Measurements from ENCODE around the gene SEL1L2.

Gene SEL1L2

DNA sequence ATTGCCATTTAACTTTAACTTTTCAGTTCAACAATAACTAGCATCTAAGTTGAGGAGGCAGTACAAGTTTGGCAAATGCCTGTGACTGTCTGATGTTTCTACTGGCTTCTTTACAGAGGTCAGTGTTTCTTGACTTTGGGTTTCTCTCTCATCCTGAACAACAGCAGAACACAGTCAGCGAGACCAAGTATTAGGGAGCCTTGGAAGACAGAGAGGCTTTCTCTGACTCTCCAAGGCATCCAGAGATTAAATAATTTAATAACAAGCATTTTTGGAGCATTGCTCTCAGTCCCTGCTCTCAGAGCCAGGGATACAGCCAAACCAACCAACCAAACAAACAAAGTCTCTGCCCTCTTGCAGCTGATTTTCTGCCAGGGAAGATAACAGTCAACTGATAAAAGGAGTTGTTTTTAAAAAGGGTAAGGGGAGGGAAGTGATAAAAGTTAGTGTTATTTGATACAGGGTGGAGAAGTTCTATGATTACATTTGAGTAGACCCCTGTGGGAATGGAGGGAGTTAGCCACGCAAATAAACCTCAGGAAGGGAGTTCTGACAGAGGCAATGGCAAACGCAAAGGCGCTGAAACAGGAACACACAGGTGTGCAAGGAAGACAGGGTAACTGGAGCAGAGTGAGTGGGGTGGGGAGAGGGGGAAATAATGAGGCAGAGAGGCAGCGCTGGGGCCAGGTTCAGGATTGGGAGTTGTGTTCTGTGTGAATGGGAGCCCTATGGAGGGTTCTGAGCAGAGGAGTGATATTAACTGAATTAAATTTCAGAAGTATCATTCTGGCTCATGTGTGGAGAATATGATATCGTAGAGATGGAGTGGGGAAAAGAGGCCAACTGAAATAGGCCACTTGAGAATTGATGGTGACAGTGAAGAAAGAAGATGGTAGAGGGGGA lies 55.2 kb downstream of the SEL1L2 start:
- no peak for DNase-seq (ENCODE audit: low read depth in 2 of 2, low spot score in 1 of 2)

DNA sequence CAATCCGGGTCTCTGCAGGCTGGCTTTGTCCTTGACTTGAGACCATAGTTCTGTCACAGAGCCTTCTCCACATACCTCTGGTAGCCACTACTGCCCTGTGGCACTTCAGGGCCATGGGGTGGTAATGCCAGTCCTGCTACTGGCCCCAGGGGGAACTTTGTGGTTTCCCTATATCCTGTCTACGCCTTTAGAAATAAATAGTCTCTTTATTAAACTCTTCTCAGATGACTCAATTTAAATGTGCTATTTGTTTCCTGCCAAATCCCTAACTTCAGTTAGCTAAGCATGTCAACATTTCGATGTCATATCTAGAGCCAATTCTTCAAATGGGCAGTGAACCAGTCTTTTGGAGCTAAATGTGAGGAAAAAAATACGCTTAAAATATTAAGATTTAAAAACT lies 60.1 kb downstream of the SEL1L2 start:
- DNase-seq (ENCODE audit: low read depth in 2 of 2, low spot score in 1 of 2) = no peak

DNA sequence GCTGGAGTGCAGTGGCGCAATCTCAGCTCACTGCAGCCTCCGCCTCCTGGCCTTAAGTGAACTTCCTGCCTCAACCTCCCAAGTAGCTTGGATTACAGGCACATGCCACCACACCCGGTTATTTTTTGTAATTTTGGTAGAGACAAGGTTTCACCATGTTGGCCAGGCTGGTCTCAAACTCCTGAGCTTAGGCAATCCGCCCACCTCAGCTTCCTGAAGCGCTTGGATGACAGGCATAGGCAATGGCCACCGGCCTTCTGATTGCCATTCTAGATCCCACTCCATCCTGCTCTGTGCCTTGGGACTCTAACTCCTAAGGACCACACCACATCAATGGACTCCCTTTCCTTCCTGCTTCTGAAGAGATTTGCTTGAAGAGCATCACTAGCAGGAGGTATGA lies 60.6 kb downstream of the SEL1L2 start:
- DNase-seq (ENCODE audit: low read depth in 2 of 2, low spot score in 1 of 2) = no peak

DNA sequence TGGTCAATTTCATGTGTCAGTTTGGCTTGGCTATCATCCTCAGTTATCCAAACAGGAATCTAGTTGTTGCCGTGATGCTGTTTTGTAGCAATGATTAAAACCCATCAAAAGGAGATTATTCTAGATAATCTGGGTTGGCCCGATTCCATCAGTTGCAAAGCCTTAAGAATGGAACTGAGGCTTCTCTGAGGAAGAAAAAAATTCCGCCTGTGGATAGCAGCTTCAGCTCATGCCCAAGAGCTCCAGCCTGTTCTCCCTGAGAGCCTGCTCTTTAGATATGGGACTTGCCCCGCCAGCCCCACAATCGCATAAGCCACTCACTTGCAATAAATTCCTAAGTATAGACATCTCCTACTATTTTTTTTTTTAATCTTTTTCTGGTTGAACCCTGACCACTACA lies 61.5 kb downstream of the SEL1L2 start:
- no peak for DNase-seq (ENCODE audit: low read depth in 2 of 2, low spot score in 1 of 2)

DNA sequence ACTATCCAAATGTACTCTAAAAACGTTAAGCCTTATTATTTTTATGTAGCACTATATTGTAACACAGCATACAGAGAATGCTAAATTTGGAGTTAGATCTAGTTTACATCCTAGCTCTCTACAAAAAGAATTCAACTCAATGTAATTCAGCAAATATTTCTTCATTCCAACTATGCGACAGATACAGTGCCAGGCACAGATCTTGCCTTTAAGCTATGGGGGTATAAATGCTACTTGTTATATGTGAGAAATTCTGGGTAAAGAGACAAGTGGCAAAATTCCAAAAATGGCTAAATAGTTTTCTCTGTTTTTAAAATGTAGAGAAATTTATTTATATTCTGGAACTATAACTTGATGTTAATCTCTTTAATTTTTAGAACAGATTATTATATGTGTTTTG lies 63.2 kb downstream of the SEL1L2 start:
- DNase-seq (ENCODE audit: low read depth in 2 of 2, low spot score in 1 of 2) = no peak

DNA sequence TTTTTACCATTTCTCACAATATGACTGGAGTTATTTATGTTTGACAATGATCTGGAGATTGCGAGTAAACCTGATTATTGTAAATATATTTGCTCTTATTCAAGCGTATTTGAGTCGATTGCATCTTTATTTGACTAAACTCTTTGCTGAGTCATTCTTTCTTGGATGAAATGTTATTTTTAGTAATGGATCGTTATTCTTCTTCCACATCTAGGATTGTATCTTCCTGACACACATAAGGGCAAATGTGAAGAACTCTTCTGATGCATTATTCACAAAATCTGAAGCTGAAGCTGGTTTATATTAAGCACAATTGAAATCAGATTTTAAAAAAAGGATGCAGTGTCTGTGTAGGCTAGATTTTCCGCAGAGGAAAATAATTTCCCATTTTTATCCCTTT lies 68.2 kb downstream of the SEL1L2 start:
- DNase-seq (ENCODE audit: low read depth in 2 of 2, low spot score in 1 of 2) = no peak

DNA sequence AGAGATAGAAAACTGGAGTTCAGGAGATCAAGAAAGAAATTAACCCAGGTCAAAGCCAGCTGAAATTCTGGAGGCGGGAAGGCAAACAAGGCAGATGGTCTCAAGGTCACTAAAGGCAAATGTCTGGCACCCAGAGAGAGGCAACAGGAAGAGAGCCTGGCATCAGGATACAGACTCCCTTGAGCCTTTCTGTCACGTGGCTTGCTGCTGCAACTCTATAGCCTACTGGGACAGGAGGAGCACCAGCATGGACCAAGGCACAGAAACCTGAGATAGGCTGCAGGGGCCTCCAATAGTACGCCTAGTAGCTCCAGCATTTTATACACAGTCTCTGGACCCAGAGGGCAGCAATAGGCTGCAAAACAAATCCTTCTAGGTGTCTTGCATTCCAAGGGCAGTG lies 75.1 kb downstream of the SEL1L2 start:
- no peak for DNase-seq (ENCODE audit: low read depth in 2 of 2, low spot score in 1 of 2)

DNA sequence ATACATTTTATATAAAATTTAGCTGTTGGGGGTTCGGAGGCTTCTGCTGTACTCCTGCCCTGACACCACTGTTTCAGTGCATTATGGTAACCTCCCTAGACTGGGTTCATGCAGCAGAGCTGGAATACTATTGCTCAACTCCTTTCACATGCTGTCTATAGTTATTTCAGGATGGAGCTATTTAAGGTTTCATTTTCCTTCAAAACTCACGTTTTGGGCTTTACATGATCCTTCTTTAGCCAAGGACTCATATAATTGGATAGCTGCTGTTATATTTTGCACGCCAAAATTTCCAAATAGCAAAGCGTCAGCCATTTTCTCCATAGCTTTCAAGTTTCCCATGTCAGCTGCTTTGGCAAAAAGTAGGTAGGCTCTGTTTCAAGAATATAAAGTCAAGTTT lies 76.8 kb downstream of the SEL1L2 start:
- DNase-seq (ENCODE audit: low read depth in 2 of 2, low spot score in 1 of 2) = no peak

DNA sequence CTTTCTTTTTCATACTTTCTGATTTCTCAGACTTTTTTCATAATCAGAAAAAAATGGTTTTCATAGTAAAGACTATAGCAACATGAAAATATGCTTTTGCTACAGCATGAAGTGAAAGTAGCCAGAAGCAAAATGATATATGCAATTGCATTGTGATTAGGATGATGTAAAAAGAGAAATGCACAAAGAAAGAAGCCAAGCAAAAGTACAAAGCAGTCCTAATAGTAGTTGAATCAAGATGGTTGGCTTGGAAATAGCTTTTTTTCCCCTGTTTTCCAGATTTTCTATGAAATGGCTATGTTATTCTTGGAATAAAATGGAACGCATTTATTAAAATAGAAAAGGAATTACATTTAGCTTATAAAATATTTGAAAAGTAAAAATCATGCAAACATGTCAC lies 77.3 kb downstream of the SEL1L2 start:
- no peak for DNase-seq (ENCODE audit: low read depth in 2 of 2, low spot score in 1 of 2)

DNA sequence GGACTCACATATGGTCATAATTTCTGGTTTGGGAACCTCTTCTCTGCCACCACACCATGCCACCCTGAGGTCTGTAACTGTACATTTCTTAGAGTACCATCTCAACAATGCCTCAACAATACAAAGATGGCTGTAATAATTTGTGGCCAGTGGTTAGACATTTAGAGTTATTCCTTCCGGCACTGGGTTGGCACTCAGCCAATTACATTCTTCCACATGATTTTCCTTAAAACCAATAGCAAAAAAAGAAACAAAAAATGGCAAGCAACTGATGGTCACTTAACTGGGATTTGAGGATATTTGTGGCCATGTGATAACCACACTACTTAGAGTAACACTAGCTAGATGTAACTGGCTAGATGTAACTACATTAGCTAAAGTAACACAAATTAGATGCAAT lies 79.9 kb downstream of the SEL1L2 start:
- no peak for DNase-seq (ENCODE audit: low read depth in 2 of 2, low spot score in 1 of 2)

DNA sequence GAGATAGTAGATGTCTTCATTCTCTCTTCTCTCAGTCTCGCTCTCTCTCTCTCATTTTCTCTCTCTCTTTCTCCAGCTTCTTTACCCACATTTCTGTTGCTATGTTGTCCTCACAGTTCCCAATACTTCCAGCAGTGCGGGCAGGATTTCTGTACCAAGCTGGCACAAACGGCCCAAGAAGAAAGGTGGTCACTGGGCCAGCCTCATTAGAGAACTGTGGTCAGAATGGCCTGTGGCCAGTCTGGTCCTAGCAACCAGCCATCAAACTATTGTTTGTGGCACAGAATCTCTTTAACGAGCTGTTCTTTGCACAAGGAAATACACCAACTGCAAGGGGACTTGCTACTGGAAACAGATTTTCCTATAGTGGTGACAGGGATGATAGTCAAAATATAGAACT lies 81.3 kb downstream of the SEL1L2 start:
- DNase-seq (ENCODE audit: low read depth in 2 of 2, low spot score in 1 of 2) = no peak

DNA sequence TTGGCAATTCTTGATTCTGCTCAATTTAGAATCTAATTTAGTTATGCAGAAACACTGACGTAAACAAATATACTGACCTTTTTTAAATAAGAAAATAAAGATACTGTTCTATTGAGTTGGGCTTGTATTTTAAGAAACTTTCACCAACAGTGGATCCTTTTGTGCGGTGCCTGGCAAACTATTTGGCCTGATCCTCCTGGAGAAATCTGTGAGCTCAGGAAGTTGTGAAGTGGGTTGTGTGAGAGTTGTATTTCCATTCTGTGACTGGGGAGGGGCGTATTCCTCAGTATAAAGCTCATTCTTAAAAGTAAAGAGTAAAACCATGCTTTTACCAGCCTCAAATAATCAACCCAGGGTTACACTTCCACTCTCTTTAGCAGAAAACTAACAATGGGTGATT lies 85.6 kb downstream of the SEL1L2 start:
- DNase-seq (ENCODE audit: low read depth in 2 of 2, low spot score in 1 of 2) = no peak

DNA sequence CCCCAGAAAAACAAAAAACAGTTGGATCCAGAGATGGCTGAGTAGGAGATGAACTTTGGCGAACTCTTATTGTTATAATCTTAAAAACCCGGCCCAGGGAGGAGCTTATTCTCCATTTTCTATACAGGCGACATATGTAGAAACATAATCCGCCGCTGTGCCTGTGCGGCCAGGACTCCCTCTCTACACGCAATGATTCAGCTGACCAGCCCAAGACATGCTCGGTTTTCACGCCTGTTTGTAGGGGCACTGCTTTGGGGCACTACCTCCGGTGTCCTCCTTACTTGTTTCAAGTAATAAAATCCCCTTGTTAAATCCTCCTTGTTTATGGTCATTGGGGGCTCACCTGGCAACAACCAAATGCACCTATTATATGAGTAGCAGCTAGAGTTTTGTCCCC lies 89.9 kb downstream of the SEL1L2 start:
- DNase-seq (ENCODE audit: low read depth in 2 of 2, low spot score in 1 of 2) = no peak

DNA sequence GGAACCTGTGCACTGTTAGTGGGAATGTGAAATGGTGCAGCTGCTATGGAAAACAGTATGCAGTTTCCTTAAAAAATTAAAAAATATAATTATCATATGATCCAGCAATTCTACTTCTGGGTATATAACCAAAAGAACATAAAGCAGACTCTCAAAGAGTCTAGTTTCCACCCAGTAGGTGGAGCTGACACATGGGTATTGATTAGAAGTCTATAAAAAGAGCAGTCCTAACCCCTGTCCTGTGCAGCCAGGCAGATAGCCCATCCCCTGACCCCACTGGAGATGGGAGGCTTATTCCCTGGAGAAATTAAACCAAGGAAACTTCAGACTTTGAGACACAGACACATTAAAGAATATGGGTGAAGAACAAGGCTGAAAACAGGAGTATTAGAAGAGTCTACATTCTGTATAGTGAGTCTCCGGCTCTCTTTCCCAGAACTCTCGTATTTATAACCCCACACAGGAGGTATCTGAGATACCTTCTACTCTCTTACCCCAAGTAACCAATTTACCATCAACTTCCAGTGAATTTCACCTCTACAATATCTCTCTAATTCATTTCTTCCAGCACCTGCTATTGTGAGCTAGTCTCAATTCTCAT lies 92.3 kb downstream of the SEL1L2 start:
- DNase-seq (ENCODE audit: low read depth in 2 of 2, low spot score in 1 of 2) = no peak

DNA sequence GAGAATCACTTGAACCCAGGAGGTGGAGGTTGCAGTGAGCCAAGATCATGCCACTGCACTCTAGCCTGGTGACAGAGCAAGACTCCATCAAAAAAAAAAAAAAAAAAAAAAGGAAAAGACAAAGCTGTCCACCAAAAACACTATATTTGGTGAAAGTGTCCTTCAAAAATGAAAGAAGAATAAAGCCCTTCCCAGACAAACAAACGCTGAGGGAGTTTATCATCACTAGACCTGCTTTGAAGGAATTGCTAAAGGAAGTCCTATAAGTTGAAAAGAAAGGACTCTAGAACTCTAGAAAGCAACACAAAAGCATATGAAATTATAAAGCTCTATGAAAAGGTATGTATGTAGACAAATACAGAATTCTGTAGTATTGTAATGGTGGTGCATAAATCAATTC lies 98.8 kb downstream of the SEL1L2 start:
- no peak for DNase-seq (ENCODE audit: low read depth in 2 of 2, low spot score in 1 of 2)

DNA sequence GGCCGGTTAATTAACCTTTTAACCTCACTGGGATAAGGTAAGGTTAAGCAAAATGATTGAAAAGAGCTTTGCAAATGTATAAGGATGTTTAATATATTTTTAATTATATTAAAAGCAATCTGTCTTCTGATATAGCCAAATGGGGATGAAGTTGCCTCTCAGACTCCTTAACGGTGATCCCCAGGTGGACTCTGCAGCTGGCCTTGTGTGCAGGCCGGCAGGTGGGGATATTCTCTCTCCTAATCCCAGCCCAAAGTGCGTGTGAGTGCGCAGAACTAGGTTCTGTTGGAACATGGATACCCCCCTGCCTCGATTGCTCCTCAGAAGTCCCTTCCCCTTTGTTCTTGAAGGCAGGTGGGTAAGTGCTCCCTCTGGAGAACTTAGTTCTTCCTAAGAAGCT lies 105.6 kb downstream of the SEL1L2 start:
- no peak for DNase-seq (ENCODE audit: low read depth in 2 of 2, low spot score in 1 of 2)

DNA sequence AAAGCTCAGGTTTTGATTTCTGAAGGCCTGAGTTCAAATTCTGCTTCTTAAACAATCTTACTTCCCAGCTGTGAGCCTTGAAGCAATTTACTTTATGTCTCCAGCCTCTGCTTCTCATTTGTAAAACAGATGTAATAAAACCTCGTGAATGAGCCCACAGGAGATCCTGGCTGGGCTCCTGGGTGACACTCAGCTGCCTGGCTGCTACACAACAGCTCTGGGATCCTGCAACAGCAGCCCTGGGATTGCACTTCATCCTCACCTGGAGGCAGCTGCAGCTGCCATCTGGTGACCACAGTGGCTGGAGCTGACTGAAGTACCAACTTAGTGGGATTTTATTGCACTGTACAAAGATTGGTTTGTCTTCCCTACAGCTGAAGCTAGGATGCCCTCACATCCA lies 107.0 kb downstream of the SEL1L2 start:
- DNase-seq (ENCODE audit: low read depth in 2 of 2, low spot score in 1 of 2) = no peak

DNA sequence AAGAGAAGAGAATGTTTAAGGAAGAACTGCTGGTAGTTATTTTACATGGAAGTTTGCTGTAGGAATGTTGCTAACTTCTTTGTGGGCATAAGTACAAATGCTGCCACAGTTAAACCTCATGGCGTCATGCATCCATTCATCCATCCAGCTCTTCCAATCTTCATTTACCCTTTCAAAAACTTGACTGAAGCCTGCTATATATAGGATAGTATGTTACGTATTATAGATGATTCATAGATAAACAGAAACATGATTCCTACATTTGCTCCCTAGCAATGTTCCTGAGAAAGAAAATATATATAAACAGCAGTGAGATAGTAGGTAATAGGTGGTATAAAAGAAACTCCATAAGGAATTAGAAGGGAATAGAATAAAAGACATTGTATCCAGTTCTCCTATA lies 111.8 kb downstream of the SEL1L2 start:
- DNase-seq (ENCODE audit: low read depth in 2 of 2, low spot score in 1 of 2) = no peak

DNA sequence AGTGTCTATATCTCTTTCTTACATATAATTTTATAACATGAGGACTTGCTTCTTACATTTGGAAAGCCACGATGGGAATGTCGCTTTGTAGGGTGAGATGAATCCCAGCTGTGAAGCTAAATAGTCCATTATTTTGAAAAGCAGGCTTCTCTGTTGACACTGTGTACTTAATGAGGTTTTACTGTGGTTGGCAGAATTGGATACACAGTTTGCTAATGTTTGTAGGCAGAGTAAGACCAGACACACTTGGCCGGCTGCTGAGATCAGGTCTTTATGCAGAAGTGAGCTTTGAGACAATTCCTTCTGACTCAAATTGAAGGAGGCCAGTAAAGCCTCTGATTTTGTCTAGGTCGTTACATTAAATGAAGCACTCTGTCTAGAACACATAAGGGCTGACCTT lies 112.6 kb downstream of the SEL1L2 start:
- DNase-seq (ENCODE audit: low read depth in 2 of 2, low spot score in 1 of 2) = no peak

DNA sequence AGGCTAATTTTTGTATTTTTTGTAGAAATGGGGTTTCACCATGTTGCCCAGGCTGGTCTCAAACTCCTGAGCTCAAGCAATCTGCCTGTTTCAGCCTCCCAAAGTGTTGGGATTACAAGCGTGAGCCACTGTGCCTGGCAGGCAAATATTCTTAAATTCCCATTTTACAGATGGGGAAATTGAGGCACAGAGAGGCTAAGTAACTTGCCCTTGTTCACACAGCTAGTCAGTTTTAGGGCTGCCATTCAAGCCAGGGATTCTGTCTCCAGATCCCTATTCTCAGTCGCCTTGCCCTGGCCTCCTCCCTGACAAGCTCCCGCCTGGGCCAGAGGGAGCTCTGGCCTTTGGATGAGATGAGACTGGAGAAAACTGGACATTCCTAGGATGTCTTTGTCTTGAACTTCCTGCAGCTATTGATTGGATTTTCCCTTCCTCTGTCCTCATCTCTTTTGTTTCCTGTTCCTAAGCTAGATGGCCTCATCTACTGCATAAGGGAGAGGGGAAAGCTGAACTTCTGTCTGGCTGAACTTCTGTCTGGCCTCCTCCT lies 115.1 kb downstream of the SEL1L2 start:
- DNase-seq (ENCODE audit: low read depth in 2 of 2, low spot score in 1 of 2) = no peak

DNA sequence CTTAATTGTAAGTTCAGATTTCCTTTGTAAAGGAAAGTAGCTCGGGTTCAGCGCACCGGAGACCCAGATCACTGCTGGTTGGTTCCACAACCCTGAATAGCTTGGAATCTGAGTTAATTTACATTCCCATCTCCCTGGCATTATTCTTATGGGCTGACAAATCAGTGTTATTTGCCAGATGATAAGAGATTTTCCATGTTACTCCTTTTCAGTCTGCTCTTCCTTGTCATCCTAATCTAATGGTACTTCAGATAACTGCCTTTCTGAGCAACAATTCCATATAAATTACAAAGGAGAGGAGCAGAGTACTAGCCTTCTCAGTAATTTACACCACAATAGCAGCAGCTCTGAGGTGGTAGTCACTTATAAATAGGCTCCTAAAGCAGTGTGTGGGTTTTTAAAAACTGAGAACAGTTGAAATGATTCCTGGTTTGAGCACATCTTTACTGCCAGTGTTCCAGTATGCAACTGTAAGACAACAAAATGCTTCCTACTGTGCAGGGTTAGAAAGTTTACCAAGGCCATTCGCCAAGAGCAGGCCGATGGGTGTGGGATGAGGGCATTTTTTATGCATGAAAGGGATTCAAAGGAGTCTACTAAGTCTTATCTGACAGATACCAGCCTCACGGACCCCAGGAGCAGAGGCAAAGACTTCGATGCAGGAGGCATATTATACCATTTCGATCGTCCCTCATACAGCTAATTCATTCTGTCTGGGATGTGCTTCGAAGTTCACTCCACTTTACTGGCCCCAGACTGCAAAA lies 115.8 kb downstream of the SEL1L2 start:
- no peak for DNase-seq (ENCODE audit: low read depth in 2 of 2, low spot score in 1 of 2)

DNA sequence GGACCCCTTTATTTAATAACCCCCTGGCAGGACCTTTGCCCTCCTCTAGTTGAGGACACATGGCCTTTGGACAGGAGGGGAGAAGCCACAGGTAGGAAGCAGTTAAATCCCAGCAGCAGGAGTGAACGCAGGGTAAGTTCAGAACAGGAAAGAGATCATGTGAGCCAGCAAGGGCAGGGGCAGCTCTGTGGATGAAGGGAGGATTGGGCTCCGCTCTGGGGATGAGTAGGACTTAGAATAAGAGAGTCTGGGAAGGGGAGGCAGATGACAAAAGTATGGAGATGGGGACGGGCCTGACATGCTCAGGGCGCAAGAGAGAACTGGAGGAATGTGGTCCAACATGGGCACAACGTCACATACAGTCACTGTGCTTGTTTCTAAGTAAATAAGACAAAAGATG lies 116.6 kb downstream of the SEL1L2 start:
- no peak for DNase-seq (ENCODE audit: low read depth in 2 of 2, low spot score in 1 of 2)
